Measurements from ENCODE around the gene ESYT3.

GRCh38 chr3:138384976-138385375, 49.4 kb upstream of the ESYT3 start:
- TF ChIP-seq, protein P1, sequence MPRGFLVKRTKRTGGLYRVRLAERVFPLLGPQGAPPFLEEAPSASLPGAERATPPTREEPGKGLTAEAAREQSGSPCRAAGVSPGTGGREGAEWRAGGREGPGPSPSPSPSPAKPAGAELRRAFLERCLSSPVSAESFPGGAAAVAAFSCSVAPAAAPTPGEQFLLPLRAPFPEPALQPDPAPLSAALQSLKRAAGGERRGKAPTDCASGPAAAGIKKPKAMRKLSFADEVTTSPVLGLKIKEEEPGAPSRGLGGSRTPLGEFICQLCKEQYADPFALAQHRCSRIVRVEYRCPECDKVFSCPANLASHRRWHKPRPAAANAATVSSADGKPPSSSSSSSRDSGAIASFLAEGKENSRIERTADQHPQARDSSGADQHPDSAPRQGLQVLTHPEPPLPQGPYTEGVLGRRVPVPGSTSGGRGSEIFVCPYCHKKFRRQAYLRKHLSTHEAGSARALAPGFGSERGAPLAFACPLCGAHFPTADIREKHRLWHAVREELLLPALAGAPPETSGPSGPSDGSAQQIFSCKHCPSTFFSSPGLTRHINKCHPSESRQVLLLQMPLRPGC (tag by site-specific recombination; IDR thresholded peaks at IDR 0.05): no peak
- TF ChIP-seq CTCF (tag by site-specific recombination; IDR thresholded peaks at IDR 0.05): no peak
- no peak for TF ChIP-seq ZBTB1 (tag by site-specific recombination; IDR thresholded peaks at IDR 0.05)
- TF ChIP-seq ZNF223 (tag by site-specific recombination; IDR thresholded peaks at IDR 0.05): no peak
